Fibroblast of the aortic adventitia (primary cell): Measurements from ENCODE around the gene SHTN1. TPM values are rescaled to one million over a fixed set of nuclear protein-coding genes. Genes with fewer than 3 reads are reported as not detected.

Experiments
- DNase-seq: peaks from one replicate; pipeline ENCODE4 v3.0.0-alpha.2; 2010; ENCODE audit warnings: low read depth
- H3K4me3 ChIP-seq: 2 replicates; pipeline ENCODE4 v1.5.1; 2011; ENCODE audit warnings: low read depth, mild to moderate bottlenecking, control low read depth, low read length, moderate library complexity
- total RNA-seq: library from RNA; depleted of rRNA; stranded (reverse); fragments of >200 nt; gene quantifications from 2 replicates; pipeline ENCODE4 v1.2.3, GENCODE V29; 2012; ENCODE audit warnings: low replicate concordance
- TF ChIP-seq, protein P1 (sequence below): IDR thresholded peaks from 2 replicates; pipeline ENCODE4 v1.5.1; 2011; ENCODE audit warnings: mild to moderate bottlenecking, low read length, control low read depth, inconsistent platforms; ENCODE audit not compliant: insufficient read depth

Gene SHTN1
- total RNA-seq, 1 donor = 4.2 TPM

DNA sequence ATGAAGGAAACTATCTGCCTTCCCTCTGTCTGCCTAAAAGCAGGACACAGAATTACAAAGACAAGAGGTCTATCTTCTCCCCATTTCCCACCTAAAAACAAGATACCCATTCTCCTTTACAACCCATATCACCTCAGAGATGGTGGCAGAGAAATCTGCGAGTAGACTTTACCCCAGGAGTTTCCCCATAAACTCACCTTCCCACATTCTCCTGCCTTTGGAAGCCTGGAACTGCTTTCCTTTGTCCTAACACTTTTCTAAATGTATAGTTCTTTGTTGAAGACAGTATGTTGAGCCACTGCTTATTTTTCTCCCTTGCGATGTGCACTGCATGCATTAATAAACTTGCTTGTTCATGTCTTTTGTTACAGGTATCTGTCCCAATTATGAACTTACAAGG lies 8.0 kb downstream of the SHTN1 start:
- DNase-seq = no peak
- TF ChIP-seq, protein P1, sequence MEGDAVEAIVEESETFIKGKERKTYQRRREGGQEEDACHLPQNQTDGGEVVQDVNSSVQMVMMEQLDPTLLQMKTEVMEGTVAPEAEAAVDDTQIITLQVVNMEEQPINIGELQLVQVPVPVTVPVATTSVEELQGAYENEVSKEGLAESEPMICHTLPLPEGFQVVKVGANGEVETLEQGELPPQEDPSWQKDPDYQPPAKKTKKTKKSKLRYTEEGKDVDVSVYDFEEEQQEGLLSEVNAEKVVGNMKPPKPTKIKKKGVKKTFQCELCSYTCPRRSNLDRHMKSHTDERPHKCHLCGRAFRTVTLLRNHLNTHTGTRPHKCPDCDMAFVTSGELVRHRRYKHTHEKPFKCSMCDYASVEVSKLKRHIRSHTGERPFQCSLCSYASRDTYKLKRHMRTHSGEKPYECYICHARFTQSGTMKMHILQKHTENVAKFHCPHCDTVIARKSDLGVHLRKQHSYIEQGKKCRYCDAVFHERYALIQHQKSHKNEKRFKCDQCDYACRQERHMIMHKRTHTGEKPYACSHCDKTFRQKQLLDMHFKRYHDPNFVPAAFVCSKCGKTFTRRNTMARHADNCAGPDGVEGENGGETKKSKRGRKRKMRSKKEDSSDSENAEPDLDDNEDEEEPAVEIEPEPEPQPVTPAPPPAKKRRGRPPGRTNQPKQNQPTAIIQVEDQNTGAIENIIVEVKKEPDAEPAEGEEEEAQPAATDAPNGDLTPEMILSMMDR = no peak

DNA sequence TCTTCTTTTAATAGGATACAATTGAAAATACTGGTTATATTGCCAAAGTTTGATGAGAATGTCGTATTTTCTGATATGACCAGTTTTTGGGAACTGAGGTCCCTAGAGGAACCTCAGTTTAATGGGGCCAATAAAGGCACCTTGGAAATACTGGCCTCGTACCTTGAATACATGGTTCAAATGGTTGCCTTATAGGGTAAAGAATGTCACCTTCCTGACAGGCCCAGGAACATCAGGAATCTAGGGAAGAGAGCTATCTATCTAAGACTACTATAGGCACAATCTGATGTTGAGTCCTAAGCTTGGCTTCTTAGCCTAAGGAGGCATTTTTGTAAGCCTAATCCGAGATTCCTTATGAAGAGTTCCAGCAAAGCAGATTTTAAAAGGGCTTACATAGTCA lies 9.3 kb downstream of the SHTN1 start:
- no peak overlapping the region for H3K4me3 ChIP-seq
- DNase-seq = no peak
- TF ChIP-seq, protein P1 = no peak

More for the DNA sequence above, 8.0 kb downstream of the SHTN1 start:
- H3K4me3 ChIP-seq = no peak overlapping the region

DNA sequence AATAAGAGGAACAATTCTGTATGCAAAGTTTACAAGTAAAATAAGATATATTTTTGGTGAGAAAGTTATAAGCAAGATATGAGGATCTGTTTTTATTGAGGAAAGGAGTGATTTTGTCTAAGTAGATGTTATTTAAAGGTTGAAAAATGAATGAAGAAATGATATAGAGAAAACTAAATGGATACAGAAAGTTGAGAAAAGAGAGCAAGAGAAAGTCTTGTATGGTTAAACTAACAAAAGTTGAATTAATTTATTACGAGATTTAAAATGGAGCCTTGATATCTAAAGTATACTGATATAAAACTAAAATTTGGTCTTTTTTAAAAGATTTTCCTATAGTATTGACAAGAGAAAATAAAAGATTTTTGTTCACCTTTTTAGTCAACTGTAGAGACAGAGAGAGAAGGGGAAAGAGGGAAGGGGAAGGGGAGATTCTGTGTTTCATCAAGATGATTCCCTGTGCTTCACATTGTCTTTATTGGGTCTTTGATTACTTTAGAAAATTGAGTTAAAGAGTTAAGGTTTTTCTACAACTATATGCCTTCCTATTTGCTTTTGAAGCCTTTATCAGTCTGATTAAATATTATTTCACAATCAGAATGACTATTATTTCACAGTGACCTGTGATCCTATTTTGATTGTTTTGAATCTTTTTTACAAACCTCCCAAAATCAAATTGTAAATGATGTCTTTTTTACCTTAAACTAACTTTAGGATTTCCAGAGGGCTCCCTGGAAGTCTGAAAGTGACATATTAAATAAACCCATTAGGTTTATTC lies 10.7 kb downstream of the SHTN1 start:
- DNase-seq = no peak
- no peak overlapping the region for H3K4me3 ChIP-seq
- TF ChIP-seq, protein P1 = no peak

DNA sequence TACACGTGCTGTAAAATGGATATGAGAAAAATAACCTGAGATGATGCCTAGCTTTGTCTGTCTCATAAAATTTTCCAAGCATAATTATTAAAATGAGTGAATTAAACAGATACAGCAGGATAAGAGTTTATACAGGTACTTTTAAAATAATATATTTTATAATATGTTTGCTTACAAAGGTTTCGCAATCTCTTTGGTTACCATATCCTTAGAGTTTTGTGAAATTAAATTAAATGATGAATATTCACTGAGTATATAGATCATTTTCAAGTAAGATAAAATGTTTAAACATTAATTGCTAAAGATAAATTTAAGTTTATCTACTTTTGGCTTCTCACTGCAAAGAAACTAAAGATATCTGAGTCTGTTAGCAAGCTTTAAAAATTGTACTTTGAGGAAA lies 11.4 kb downstream of the SHTN1 start:
- TF ChIP-seq, protein P1 = no peak
- no peak for DNase-seq
- H3K4me3 ChIP-seq = no peak overlapping the region

DNA sequence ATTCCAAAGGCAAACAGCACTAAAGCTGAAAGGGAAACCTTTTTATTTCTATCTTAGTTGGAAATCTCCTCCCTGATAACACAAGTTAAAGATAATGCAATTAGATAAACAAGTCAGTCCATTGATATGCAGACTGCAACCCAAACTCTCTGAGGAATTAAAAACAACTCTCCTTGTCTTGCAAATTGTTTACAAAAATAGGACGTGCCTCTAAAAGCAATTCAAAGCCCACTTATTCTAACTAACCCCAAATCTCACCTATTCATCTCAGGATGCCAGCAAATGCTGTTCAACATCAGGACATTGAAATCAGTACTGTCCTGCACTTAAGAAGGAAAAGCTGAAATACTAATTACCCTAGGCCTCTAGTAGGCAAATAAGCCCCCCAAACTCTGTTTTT lies 12.8 kb downstream of the SHTN1 start:
- no peak for DNase-seq
- H3K4me3 ChIP-seq = no peak overlapping the region
- TF ChIP-seq, protein P1 = no peak

DNA sequence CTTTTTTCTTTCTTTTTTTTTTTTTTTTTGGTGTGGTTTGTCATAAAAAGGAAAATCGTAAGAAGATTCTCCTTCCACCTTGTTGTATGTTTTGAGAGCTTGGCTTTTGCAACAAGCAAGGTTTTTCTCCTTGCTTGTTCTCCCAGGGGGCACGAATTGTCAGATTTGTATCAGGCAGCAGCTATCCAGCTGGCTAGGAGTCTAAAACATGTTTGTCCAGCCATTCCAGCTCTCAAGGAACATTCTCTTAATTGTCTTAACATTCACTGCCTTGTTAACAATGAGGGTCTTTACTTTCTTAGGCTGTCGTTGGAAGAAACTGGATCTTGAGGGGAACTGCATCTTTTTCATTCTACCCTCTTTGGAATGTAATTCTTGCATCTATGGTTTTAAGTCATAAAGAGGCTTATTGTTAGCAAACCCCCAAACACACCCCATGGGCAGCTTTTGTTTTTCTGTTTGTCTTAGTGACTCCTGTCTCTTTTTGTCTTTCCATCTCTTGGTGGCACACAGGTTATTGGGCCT lies 14.6 kb downstream of the SHTN1 start:
- no peak overlapping the region for H3K4me3 ChIP-seq
- DNase-seq = no peak
- TF ChIP-seq, protein P1 = no peak
